Spinal cord (tissue), 10 donors: ENCODE measurements around the gene KDM6A. TPM values are rescaled to one million over a fixed set of nuclear protein-coding genes. Genes with fewer than 3 reads are reported as not detected.
"Not testable (repeated sequence)": the region's sequence is repeated elsewhere in the genome, so short reads cannot be mapped to it uniquely, and the experiment has no call there.

Experiments
- DNase-seq, 6 donors: peaks; one replicate each; pipeline versions ENCODE4 v3.0.0 to v3.0.0-alpha.2; 2013 to 2015; ENCODE audit warnings: low spot score in 6 of 6, low read depth in 4 of 6
- H3K27ac ChIP-seq: one replicate; pipeline ENCODE4 v1.5.1; 2013; ENCODE audit warnings: low read depth, low read length, control low read depth
- H3K27me3 ChIP-seq: one replicate; pipeline ENCODE4 v1.6.1; 2013; ENCODE audit warnings: low read length; ENCODE audit not compliant: control insufficient read depth, insufficient read depth
- H3K36me3 ChIP-seq: one replicate; pipeline ENCODE4 v1.6.1; 2013; ENCODE audit warnings: low read length; ENCODE audit not compliant: control insufficient read depth, insufficient read depth
- H3K4me1 ChIP-seq: one replicate; pipeline ENCODE4 v1.6.1; 2013; ENCODE audit warnings: low read length; ENCODE audit not compliant: control insufficient read depth, insufficient read depth
- H3K4me3 ChIP-seq: one replicate; pipeline ENCODE4 v1.5.1; 2013; ENCODE audit warnings: low read depth, low read length, control low read depth
- H3K9me3 ChIP-seq: one replicate; pipeline ENCODE4 v1.6.1; 2013; ENCODE audit warnings: low read length; ENCODE audit not compliant: control insufficient read depth, insufficient read depth
- WGBS: methylation state at CpG from one replicate; pipeline ENCODE4 v1.1.5; 2013; ENCODE audit warnings: missing lambda C conversion rate; ENCODE audit not compliant: insufficient coverage; 5-methylcytosine and 5-hydroxymethylcytosine counted together
- polyA plus RNA-seq, 2 donors: library from polyadenylated mRNA; unstranded; fragments of 120-200 nt; gene quantifications; one replicate each; pipeline ENCODE4 v1.2.1, GENCODE V29; 2013; ENCODE audit not compliant: insufficient read length in 2 of 2
- total RNA-seq, 2 donors: library from RNA; depleted of rRNA in 1 of 2; stranded (reverse); fragments of 120-200 nt in 1 of 2; fragments of >200 nt in 1 of 2; gene quantifications; one replicate each; pipeline versions ENCODE4 v1.2.3 to v1.2.4, GENCODE V29; 2013 to 2014
- donor health status: healthy.

KDM6A gene
- total and polyA plus RNA-seq, 4 donors, result 17.4 to 62.8 (median 25.4) TPM

GRCh38 chrX:44989995-44990770, 117.2 kb downstream of the KDM6A start:
- Histone ChIP-seq H3K36me3 (no peaks in the 10 kb centered on the region), H3K27ac (no peak overlapping the region), H3K9me3 (no peaks in the 10 kb centered on the region), H3K4me3 (no peak overlapping the region), H3K4me1 (no peaks in the 10 kb centered on the region), H3K27me3 (no peaks in the 10 kb centered on the region)
- DNase-seq, result no peak
- WGBS, result 80% methylated on average over 1 of the region's 16 CpGs

GRCh38 chrX:44992775-44993174, 119.8 kb downstream of the KDM6A start:
- WGBS, result no CpG with 5 or more reads among the region's 2 CpGs
- Histone ChIP-seq H3K36me3 (no peaks in the 10 kb centered on the region), H3K27me3 (no peaks in the 10 kb centered on the region), H3K4me1 (no peaks in the 10 kb centered on the region), H3K4me3 (no peak overlapping the region), H3K27ac (no peak overlapping the region), H3K9me3 (no peaks in the 10 kb centered on the region)
- DNase-seq, result no peak

- Histone ChIP-seq H3K27me3 (no peaks in the 10 kb centered on the region), H3K36me3 (no peaks in the 10 kb centered on the region), H3K4me3 (no peak overlapping the region), H3K27ac (no peak overlapping the region), H3K9me3 (no peaks in the 10 kb centered on the region), H3K4me1 (no peaks in the 10 kb centered on the region)
- no peak for DNase-seq
- 100% methylated on average over 1 of the region's 2 CpGs for WGBS
These were observed 123.3 kb downstream of the KDM6A start for GRCh38 chrX:44996277-44996676.

GRCh38 chrX:44997282-44997812, 124.4 kb downstream of the KDM6A start:
- no peak for DNase-seq
- no peaks in the 10 kb centered on the region for H3K36me3 ChIP-seq
- no peak overlapping the region for H3K4me3 ChIP-seq
- H3K9me3 ChIP-seq, result no peaks in the 10 kb centered on the region
- 91% methylated on average over 5 of the region's 10 CpGs for WGBS
- H3K4me1 ChIP-seq, result no peaks in the 10 kb centered on the region
- H3K27ac ChIP-seq, result no peak overlapping the region
- H3K27me3 ChIP-seq, result no peaks in the 10 kb centered on the region

- no peak for DNase-seq
- Histone ChIP-seq H3K36me3 (no peaks in the 10 kb centered on the region), H3K27me3 (no peaks in the 10 kb centered on the region), H3K4me1 (no peaks in the 10 kb centered on the region), H3K27ac (no peak overlapping the region), H3K9me3 (no peaks in the 10 kb centered on the region), H3K4me3 (no peak overlapping the region)
- 94% methylated on average over 1 of the region's 1 CpG for WGBS
These were observed 124.9 kb downstream of the KDM6A start for GRCh38 chrX:44997888-44998287.

GRCh38 chrX:44999237-44999636, 126.2 kb downstream of the KDM6A start:
- not testable (repeated sequence) for H3K27ac ChIP-seq, DNase-seq, H3K4me3 ChIP-seq, H3K27me3 ChIP-seq, H3K36me3 ChIP-seq, H3K9me3 ChIP-seq, H3K4me1 ChIP-seq
- 99% methylated on average over 8 of the region's 8 CpGs for WGBS

GRCh38 chrX:44999872-45000271, 126.9 kb downstream of the KDM6A start:
- H3K27me3 ChIP-seq, H3K9me3 ChIP-seq, H3K36me3 ChIP-seq, H3K27ac ChIP-seq, H3K4me1 ChIP-seq, H3K4me3 ChIP-seq, DNase-seq: not testable (repeated sequence)
- no CpG with 5 or more reads among the region's 3 CpGs for WGBS

GRCh38 chrX:45001048-45001447, 128.1 kb downstream of the KDM6A start:
- Histone ChIP-seq H3K9me3 (peaks cover 4% of the 10 kb centered on the region), H3K27ac (no peak overlapping the region), H3K27me3 (no peaks in the 10 kb centered on the region), H3K4me3 (no peak overlapping the region), H3K36me3 (no peaks in the 10 kb centered on the region), H3K4me1 (no peaks in the 10 kb centered on the region)
- DNase-seq, result no peak
- WGBS, result 40% methylated on average over 1 of the region's 4 CpGs

- no peak overlapping the region for H3K27ac ChIP-seq
- no peak overlapping the region for H3K4me3 ChIP-seq
- H3K4me1 ChIP-seq, result no peaks in the 10 kb centered on the region
- no peak for DNase-seq
- WGBS, result no CpG with 5 or more reads among the region's 4 CpGs
- no peaks in the 10 kb centered on the region for H3K36me3 ChIP-seq
- peaks cover 7% of the 10 kb centered on the region for H3K9me3 ChIP-seq
- H3K27me3 ChIP-seq, result no peaks in the 10 kb centered on the region
These were observed 130.1 kb downstream of the KDM6A start for GRCh38 chrX:45003085-45003484.
